Urinary bladder (tissue), 4 donors: Measurements from ENCODE around the gene UCHL5. TPM values are rescaled to one million over a fixed set of nuclear protein-coding genes. Genes with fewer than 3 reads are reported as not detected.
A peak's percentile ranks its signal among the peaks of the same experiment; 100 is the strongest.
"Not testable (repeated sequence)": the region's sequence is repeated elsewhere in the genome, so short reads cannot be mapped to it uniquely, and the experiment has no call there.

Experiments
- DNase-seq: peaks from one replicate; pipeline ENCODE4 v3.0.0-alpha.2; 2015; ENCODE audit errors: extremely low spot score
- H3K27ac ChIP-seq: one replicate; pipeline ENCODE4 v1.5.1; 2013; ENCODE audit warnings: low read depth, mild to moderate bottlenecking, moderate library complexity
- H3K36me3 ChIP-seq: one replicate; pipeline ENCODE4 v1.6.1; 2013; ENCODE audit warnings: mild to moderate bottlenecking, moderate library complexity; ENCODE audit not compliant: insufficient read depth
- H3K4me1 ChIP-seq: one replicate; pipeline ENCODE4 v1.6.1; 2013; ENCODE audit warnings: mild to moderate bottlenecking, moderate library complexity; ENCODE audit not compliant: insufficient read depth
- H3K4me3 ChIP-seq: one replicate; pipeline ENCODE4 v1.5.1; 2013; ENCODE audit warnings: low read depth, low read length
- WGBS: extraction: QIAGEN DNeasy Blood & Tissue Kit; methylation state at CpG from one replicate; pipeline ENCODE4 v1.1.7; 2013; 5-methylcytosine and 5-hydroxymethylcytosine counted together
- polyA plus RNA-seq: library from polyadenylated mRNA; stranded (reverse); fragments of 200-250 nt; gene quantifications from one replicate; pipeline ENCODE4 v1.2.3, GENCODE V29; 2013
- total RNA-seq: library from RNA; depleted of rRNA; stranded (reverse); fragments of >200 nt; gene quantifications from one replicate; pipeline ENCODE4 v1.2.3, GENCODE V29; 2014
- donor health status: healthy with polysubstance abuse.
- donor health status: healthy.

The UCHL5 gene
- total and polyA plus RNA-seq, 2 donors: 22.8 to 58.6 TPM

- no peak for DNase-seq
- Histone ChIP-seq H3K4me3 (no peak overlapping the region), H3K27ac (no peak overlapping the region), H3K36me3 (peaks cover 1% of the 10 kb centered on the region), H3K4me1 (no peaks in the 10 kb centered on the region)
- WGBS: 91% methylated on average over 4 of the region's 4 CpGs
Measured at GRCh38 chr1:193054169-193054675, 4.9 kb downstream of the UCHL5 start.

GRCh38 chr1:193048913-193049312 lies 10.2 kb downstream of the UCHL5 start:
- 92% methylated on average over 5 of the region's 5 CpGs for WGBS
- not testable (repeated sequence) for H3K4me1 ChIP-seq, H3K4me3 ChIP-seq, H3K36me3 ChIP-seq, DNase-seq, H3K27ac ChIP-seq

GRCh38 chr1:193042766-193043691 lies 16.1 kb downstream of the UCHL5 start:
- H3K36me3 ChIP-seq: no peaks in the 10 kb centered on the region
- no peak overlapping the region for H3K4me3 ChIP-seq
- no peaks in the 10 kb centered on the region for H3K4me1 ChIP-seq
- 89% methylated on average over 1 of the region's 1 CpG for WGBS
- H3K27ac ChIP-seq: no peak overlapping the region
- no peak for DNase-seq

- Histone ChIP-seq H3K4me3 (no peak overlapping the region), H3K4me1 (no peaks in the 10 kb centered on the region), H3K36me3 (no peaks in the 10 kb centered on the region), H3K27ac (no peak overlapping the region)
- 90% methylated on average over 3 of the region's 3 CpGs for WGBS
- no peak for DNase-seq
Measured at GRCh38 chr1:193040011-193040410, 19.1 kb downstream of the UCHL5 start.

- H3K27ac ChIP-seq: no peak overlapping the region
- 91% methylated on average over 3 of the region's 3 CpGs for WGBS
- H3K4me3 ChIP-seq: no peak overlapping the region
- H3K4me1 ChIP-seq: no peaks in the 10 kb centered on the region
- H3K36me3 ChIP-seq: no peaks in the 10 kb centered on the region
- no peak for DNase-seq
Measured at GRCh38 chr1:193036337-193037047, 22.7 kb downstream of the UCHL5 start.

- no peak for DNase-seq
Measured at GRCh38 chr1:193033610-193034009, 25.6 kb downstream of the UCHL5 start.

GRCh38 chr1:193032643-193033427 lies 26.3 kb downstream of the UCHL5 start:
- not testable (repeated sequence) for H3K27ac ChIP-seq, H3K36me3 ChIP-seq, H3K4me1 ChIP-seq, H3K4me3 ChIP-seq, DNase-seq
- 98% methylated on average over 9 of the region's 9 CpGs for WGBS

More at GRCh38 chr1:193033610-193034009, 25.6 kb downstream of the UCHL5 start:
- Histone ChIP-seq H3K4me3 (no peak overlapping the region), H3K4me1 (no peaks in the 10 kb centered on the region), H3K27ac (no peak overlapping the region), H3K36me3 (no peaks in the 10 kb centered on the region)

GRCh38 chr1:193031431-193031830 lies 27.7 kb downstream of the UCHL5 start:
- Histone ChIP-seq H3K36me3 (no peaks in the 10 kb centered on the region), H3K27ac (no peak overlapping the region), H3K4me1 (no peaks in the 10 kb centered on the region), H3K4me3 (no peak overlapping the region)
- no peak for DNase-seq
- 84% methylated on average over 2 of the region's 2 CpGs for WGBS

- no peak overlapping the region for H3K4me3 ChIP-seq
- H3K4me1 ChIP-seq: no peaks in the 10 kb centered on the region
- WGBS: 72% methylated on average over 1 of the region's 1 CpG
- no peak overlapping the region for H3K27ac ChIP-seq
- no peak for DNase-seq
- H3K36me3 ChIP-seq: no peaks in the 10 kb centered on the region
Measured at GRCh38 chr1:193030280-193030679, 28.9 kb downstream of the UCHL5 start.

- Histone ChIP-seq H3K36me3 (no peaks in the 10 kb centered on the region), H3K4me3 (no peak overlapping the region), H3K27ac (no peak overlapping the region), H3K4me1 (no peaks in the 10 kb centered on the region)
- no peak for DNase-seq
Measured at GRCh38 chr1:193025218-193025617, 33.9 kb downstream of the UCHL5 start.

- peak; percentile 55 for DNase-seq
- Histone ChIP-seq H3K4me1 (no peaks in the 10 kb centered on the region), H3K27ac (no peak overlapping the region), H3K4me3 (no peak overlapping the region), H3K36me3 (no peaks in the 10 kb centered on the region)
Measured at GRCh38 chr1:193019442-193020026, 39.6 kb downstream of the UCHL5 start.

GRCh38 chr1:193016788-193017187 lies 42.4 kb downstream of the UCHL5 start:
- H3K4me1 ChIP-seq: no peaks in the 10 kb centered on the region
- H3K36me3 ChIP-seq: no peaks in the 10 kb centered on the region
- H3K27ac ChIP-seq: no peak overlapping the region
- no peak overlapping the region for H3K4me3 ChIP-seq
- no peak for DNase-seq

- no peak overlapping the region for H3K27ac ChIP-seq
- H3K4me3 ChIP-seq: no peak overlapping the region
- DNase-seq: no peak
- no peaks in the 10 kb centered on the region for H3K4me1 ChIP-seq
- H3K36me3 ChIP-seq: no peaks in the 10 kb centered on the region
- 55% methylated on average over 2 of the region's 2 CpGs for WGBS
Measured at GRCh38 chr1:193014400-193014799, 44.8 kb downstream of the UCHL5 start.
